HG02981 (cell line): ENCODE results near the gene RNF214.

ENCODE experiments used
- ATAC-seq: cut with Tn5 transposase; IDR thresholded peaks from one replicate; pipeline ENCODE4 v1.9.1; 2021; ENCODE audit warnings: mild to moderate bottlenecking, moderate library complexity; ENCODE audit not compliant: unreplicated experiment

RNF214 gene

GRCh38 chr11:117212697-117213355, 19.6 kb upstream of the RNF214 start:
- ATAC-seq = no peak

- no peak for ATAC-seq
These were observed 17.9 kb upstream of the RNF214 start for GRCh38 chr11:117214404-117215110.

- no peak for ATAC-seq
These were observed 15.1 kb upstream of the RNF214 start for GRCh38 chr11:117217141-117218084.

- ATAC-seq = no peak
These were observed 14.1 kb upstream of the RNF214 start for GRCh38 chr11:117218133-117218915.

- ATAC-seq = no peak
These were observed 13.5 kb upstream of the RNF214 start for GRCh38 chr11:117219001-117219400.

GRCh38 chr11:117219455-117219854, 13.0 kb upstream of the RNF214 start:
- no peak for ATAC-seq

GRCh38 chr11:117219995-117220394, 12.5 kb upstream of the RNF214 start:
- no peak for ATAC-seq

GRCh38 chr11:117220568-117220967, 11.9 kb upstream of the RNF214 start:
- ATAC-seq = no peak

GRCh38 chr11:117220999-117221774, 11.3 kb upstream of the RNF214 start:
- ATAC-seq = no peak

GRCh38 chr11:117221775-117222517, 10.5 kb upstream of the RNF214 start:
- ATAC-seq = no peak

- ATAC-seq = no peak
These were observed 9.3 kb upstream of the RNF214 start for GRCh38 chr11:117222991-117223740.

GRCh38 chr11:117223741-117224689, 8.5 kb upstream of the RNF214 start:
- ATAC-seq = no peak

- ATAC-seq = no peak
These were observed 6.8 kb upstream of the RNF214 start for GRCh38 chr11:117225553-117226170.

GRCh38 chr11:117226388-117227385, 5.8 kb upstream of the RNF214 start:
- ATAC-seq = no peak

- no peak for ATAC-seq
These were observed 4.4 kb upstream of the RNF214 start for GRCh38 chr11:117228091-117228490.

- ATAC-seq = no peak
These were observed 3.1 kb upstream of the RNF214 start for GRCh38 chr11:117229411-117229810.
